PC-3 (cell line): ENCODE results near the gene ZNF839. TPM values are rescaled to one million over a fixed set of nuclear protein-coding genes. Genes with fewer than 3 reads are reported as not detected.
A peak's percentile ranks its signal among the peaks of the same experiment; 100 is the strongest.

Source experiments
- ATAC-seq: fragments of 200-7000 bp; cut with Tn5 transposase; 2 replicates; pipeline ENCODE4 v1.9.1; 2020; ENCODE audit warnings: mild to moderate bottlenecking, moderate library complexity
- Bru-seq: library from RNA; stranded (reverse); fragments of 400-500 nt; gene quantifications from one replicate; lab custom pipeline; 2021; lab: Mats Ljungman, UMichigan
- BruChase-seq, 2 experiments: library from RNA; stranded (reverse); fragments of 400-500 nt; gene quantifications; one replicate each; lab custom pipeline; 2021; lab: Mats Ljungman, UMichigan
- BruUV-seq: library from RNA; stranded (reverse); fragments of 400-500 nt; replicated peaks from 2 replicates; lab custom pipeline; 2021; lab: Mats Ljungman, UMichigan
- CTCF ChIA-PET: fragments of 300-600 bp; sonication (Branson Sonifier 250); formaldehyde crosslinking; loops from one replicate; lab custom pipeline; 2022; ENCODE audit warnings: antibody characterized with exemption; lab: Charles Lee
- POLR2A ChIA-PET: fragments of 300-600 bp; sonication (Branson Sonifier 250); formaldehyde crosslinking; loops from one replicate; lab custom pipeline; 2022; ENCODE audit warnings: antibody characterized with exemption; ENCODE audit not compliant: unreplicated experiment; lab: Charles Lee
- DNase-seq: peaks from one replicate; pipeline ENCODE4 v3.0.0-alpha.2; 2015
- H2AFZ ChIP-seq: fragments of 300-600 bp; sonication (generic); 2 replicates; pipeline ENCODE4 v1.6.0; 2016; ENCODE audit warnings: antibody characterized with exemption, low read length
- H3F3A ChIP-seq: fragments of 300-600 bp; sonication (generic); one replicate; pipeline ENCODE4 v1.6.0; 2017; ENCODE audit warnings: antibody characterized with exemption, low read length, control low read depth, mild to moderate bottlenecking; ENCODE audit not compliant: unreplicated experiment
- H3K27ac ChIP-seq: fragments of 300-600 bp; sonication (generic); 2 replicates; pipeline ENCODE4 v1.5.1; 2016; ENCODE audit warnings: mild to moderate bottlenecking, low read length
- H3K27me3 ChIP-seq: fragments of 300-600 bp; sonication (generic); 2 replicates; pipeline ENCODE4 v1.6.1; 2016; ENCODE audit warnings: low read length, mixed read lengths
- H3K36me3 ChIP-seq: fragments of 300-600 bp; sonication (generic); 2 replicates; pipeline ENCODE4 v1.6.1; 2016; ENCODE audit warnings: low read depth, mixed run types, low read length, mixed read lengths
- H3K4me1 ChIP-seq: fragments of 300-600 bp; sonication (generic); 2 replicates; pipeline ENCODE4 v1.5.1; 2016; ENCODE audit warnings: low read length; ENCODE audit not compliant: insufficient read depth
- H3K4me2 ChIP-seq: fragments of 300-600 bp; sonication (generic); 2 replicates; pipeline ENCODE4 v1.6.0; 2016; ENCODE audit warnings: low read length
- H3K4me3 ChIP-seq: fragments of 300-600 bp; sonication (generic); 2 replicates; pipeline ENCODE4 v1.5.1; 2016; ENCODE audit warnings: mild to moderate bottlenecking, low read length, mixed read lengths
- H3K79me2 ChIP-seq: fragments of 300-600 bp; sonication (generic); 2 replicates; pipeline ENCODE4 v1.6.1; 2017; ENCODE audit warnings: low read length, mixed read lengths
- H3K9ac ChIP-seq: fragments of 300-600 bp; sonication (generic); 2 replicates; pipeline ENCODE4 v1.6.0; 2016; ENCODE audit warnings: mild to moderate bottlenecking, low read length
- H3K9me2 ChIP-seq: fragments of 300-600 bp; sonication (generic); replicated peaks from 2 replicates; pipeline ENCODE4 v1.6.1; 2016; ENCODE audit warnings: mixed run types, low read length, mixed read lengths
- H3K9me3 ChIP-seq: fragments of 300-600 bp; sonication (generic); 2 replicates; pipeline ENCODE4 v1.6.1; 2016; ENCODE audit warnings: low read length, mixed read lengths
- H4K20me1 ChIP-seq: fragments of 300-600 bp; sonication (generic); 2 replicates; pipeline ENCODE4 v1.6.1; 2016; ENCODE audit warnings: low read length, mixed read lengths
- EZH2 ChIP-seq: fragments of 300-600 bp; sonication (generic); IDR thresholded peaks from one replicate; pipeline ENCODE4 v1.6.1; 2017; ENCODE audit warnings: antibody characterized with exemption, mild to moderate bottlenecking, low read length; ENCODE audit not compliant: unreplicated experiment
- EZH2phosphoT487 ChIP-seq: fragments of 300-600 bp; sonication (generic); IDR thresholded peaks from 2 replicates; pipeline ENCODE4 v1.6.1; 2018; ENCODE audit warnings: mild to moderate bottlenecking, antibody characterized with exemption, low read length, borderline replicate concordance
- intact Hi-C: fragments of 100-400 bp; cut with micrococcal nuclease; formaldehyde crosslinking; loops from 2 replicates; pipeline ENCODE4 v1.9.0; 2023
- long read RNA-seq: library from polyadenylated mRNA; unstranded; transcript quantifications from one replicate; pipeline ENCODE4 v2.0.0, GENCODE V29; 2021; ENCODE audit not compliant: unreplicated experiment
- total RNA-seq: library from RNA; depleted of rRNA; stranded (reverse); fragments of >200 nt; gene quantifications from 2 replicates; pipeline ENCODE4 v1.2.3, GENCODE V29; 2014; rRNA removed
- TF ChIP-seq, protein P1 (sequence below): fragments of 300-600 bp; sonication (generic); conservative IDR thresholded peaks from 2 replicates; pipeline ENCODE4 v1.5.1; 2017; ENCODE audit warnings: antibody characterized with exemption, low read depth, mild to moderate bottlenecking, low read length

ZNF839 gene
- total RNA-seq (13.2 and 20.5 TPM in 2 replicates), Bru-seq, nascent RNA (percentile 79 among the genes with signal in this experiment), BruChase-seq, experiment 1, labeled RNA remaining after a 6-hour chase (percentile 76 among the genes with signal in this experiment), BruChase-seq, experiment 2, labeled RNA remaining after a 2-hour chase (percentile 78 among the genes with signal in this experiment)
- long read RNA-seq, transcript ZNF839-202 (8 exons, 2,987 nt): major isoform, 5 of 40 reads
- long read RNA-seq, partial matches to known transcripts: 13 of 40 reads
- long read RNA-seq, other reads (novel, unspliced or antisense): 19 of 40 reads

GRCh38 chr14:102319351-102320032, at the start of gene ZNF839:
Gene ZNF839, plus strand, starts transcription at chr14:102319746. Its CDS starts 20 bp downstream, at chr14:102319766.
- Histone ChIP-seq H3K27me3 (no peaks in the 10 kb centered on the region), H3K9me2 (no peaks in the 10 kb centered on the region), H3K79me2 (peaks cover 33% of the 10 kb centered on the region), H4K20me1 (no peaks in the 10 kb centered on the region), H2AFZ (peak within 1 kb of the TSS; percentile 96), H3K9ac (peak within 1 kb of the TSS; percentile 92), H3F3A (no peaks in the 10 kb centered on the region), H3K36me3 (no peaks in the 10 kb centered on the region), H3K4me3 (peak within 1 kb of the TSS; percentile 96), H3K27ac (peak within 1 kb of the TSS; percentile 68), H3K4me2 (peak within 1 kb of the TSS; percentile 99), H3K9me3 (no peaks in the 10 kb centered on the region), H3K4me1 (peaks cover 46% of the 10 kb centered on the region)
- peak; percentile 91 for DNase-seq
- ChIA-PET CTCF (no interaction called here), POLR2A (no interaction called here)
- intact Hi-C loops: loop anchor here (5.0 to 10.0 kb wide), 5 partner anchors 97 to 347 kb away; partner anchors contain the start of gene WDR20
- peak; percentile 40 for ATAC-seq
- no TSS peak for BruUV-seq
- TF ChIP-seq EZH2phosphoT487 (no peak), EZH2 (no peak)
- TF ChIP-seq, protein P1, sequence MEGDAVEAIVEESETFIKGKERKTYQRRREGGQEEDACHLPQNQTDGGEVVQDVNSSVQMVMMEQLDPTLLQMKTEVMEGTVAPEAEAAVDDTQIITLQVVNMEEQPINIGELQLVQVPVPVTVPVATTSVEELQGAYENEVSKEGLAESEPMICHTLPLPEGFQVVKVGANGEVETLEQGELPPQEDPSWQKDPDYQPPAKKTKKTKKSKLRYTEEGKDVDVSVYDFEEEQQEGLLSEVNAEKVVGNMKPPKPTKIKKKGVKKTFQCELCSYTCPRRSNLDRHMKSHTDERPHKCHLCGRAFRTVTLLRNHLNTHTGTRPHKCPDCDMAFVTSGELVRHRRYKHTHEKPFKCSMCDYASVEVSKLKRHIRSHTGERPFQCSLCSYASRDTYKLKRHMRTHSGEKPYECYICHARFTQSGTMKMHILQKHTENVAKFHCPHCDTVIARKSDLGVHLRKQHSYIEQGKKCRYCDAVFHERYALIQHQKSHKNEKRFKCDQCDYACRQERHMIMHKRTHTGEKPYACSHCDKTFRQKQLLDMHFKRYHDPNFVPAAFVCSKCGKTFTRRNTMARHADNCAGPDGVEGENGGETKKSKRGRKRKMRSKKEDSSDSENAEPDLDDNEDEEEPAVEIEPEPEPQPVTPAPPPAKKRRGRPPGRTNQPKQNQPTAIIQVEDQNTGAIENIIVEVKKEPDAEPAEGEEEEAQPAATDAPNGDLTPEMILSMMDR: no peak

DNA sequence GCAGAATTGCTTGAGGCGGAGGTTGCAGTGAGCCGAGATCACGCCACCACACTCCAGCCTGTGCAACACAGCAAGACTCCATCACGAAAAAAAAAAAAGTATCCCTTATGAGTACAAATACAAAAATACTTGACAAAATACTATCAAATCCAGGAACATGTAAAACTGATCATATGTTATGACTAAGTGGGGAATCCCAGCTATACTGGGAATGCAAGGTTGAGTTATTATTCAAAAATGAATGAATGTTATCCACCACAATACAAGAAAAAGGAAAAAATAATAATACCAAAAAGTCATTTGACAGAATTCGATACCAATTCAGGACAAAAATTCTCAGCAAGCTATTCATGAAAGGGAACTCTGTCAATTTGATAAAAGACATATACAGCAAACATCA, 47.2 kb upstream of the ZNF839 start:
- Histone ChIP-seq H3K36me3 (peaks cover 28% of the 10 kb centered on the region), H3K9me3 (no peaks in the 10 kb centered on the region), H3F3A (no peaks in the 10 kb centered on the region), H3K4me2 (no peak overlapping the region), H3K9ac (no peak overlapping the region), H3K9me2 (no peaks in the 10 kb centered on the region), H4K20me1 (no peaks in the 10 kb centered on the region), H3K27ac (peak overlapping the region; percentile 43), H3K4me1 (peaks cover 24% of the 10 kb centered on the region), H2AFZ (no peak overlapping the region), H3K27me3 (no peaks in the 10 kb centered on the region), H3K4me3 (no peak overlapping the region), H3K79me2 (peaks cover 85% of the 10 kb centered on the region)
- CTCF ChIA-PET: no interaction called here
- BruUV-seq: no TSS peak
- POLR2A ChIA-PET: no interaction called here
- ATAC-seq (no peak), DNase-seq (no peak)
- no peak for TF ChIP-seq EZH2phosphoT487
- no peak for TF ChIP-seq EZH2
- TF ChIP-seq, protein P1: no peak
- intact Hi-C loops: no loop called here
